ENCODE measurements around the gene WRAP53. TPM values are rescaled to one million over a fixed set of nuclear protein-coding genes. Genes with fewer than 3 reads are reported as not detected.
"Not testable (repeated sequence)": the region's sequence is repeated elsewhere in the genome, so short reads cannot be mapped to it uniquely, and the experiment has no call there.

Gene WRAP53
- 1 to 10 TPM; 3.6 to 8.0 (median 4.8) TPM for total RNA-seq

- Histone ChIP-seq H3K4me1 (peaks cover 4 to 40% (median 18%) of the 10 kb centered on the region in 4 donors), H3K27ac (peak within 1 kb of the TSS; percentile 92 to 98 (median 98)), H3K27me3 (no peaks in the 10 kb centered on the region), H3K9me3 (no peaks in the 10 kb centered on the region), H3K4me3 (peak within 1 kb of the TSS; percentile 80 to 85 (median 80)), H3K36me3 (peaks cover 0 to 31% (median 0%) of the 10 kb centered on the region in 3 donors)
- peak; percentile 95 to 100 (median 97) for TF ChIP-seq CTCF (IDR thresholded peaks at IDR 0.05)
- TF ChIP-seq POLR2A (IDR thresholded peaks at IDR 0.05) = no peak
- TF ChIP-seq EP300 (IDR thresholded peaks at IDR 0.05) = peak; percentile 91 to 92
- WGBS, 2 donors = 0% methylated on average over 45 to 48 of the region's 51 CpGs
- peak; percentile 96 to 98 for DNase-seq (ENCODE audit: low spot score in 2 of 2)
Measured at GRCh38 chr17:7687908-7688807, at the start of gene WRAP53. Gene WRAP53 (plus strand): TSS chr17:7688477. CDS start chr17:7688649, 172 bp downstream.

- TF ChIP-seq CTCF (IDR thresholded peaks at IDR 0.05) = no peak
- TF ChIP-seq POLR2A (IDR thresholded peaks at IDR 0.05) = no peak
- no peak for TF ChIP-seq EP300 (IDR thresholded peaks at IDR 0.05)
- no peaks in the 10 kb centered on the region for H3K27me3 ChIP-seq
- H3K27ac ChIP-seq = no peak overlapping the region
- 90 to 93% methylated on average over 11 to 26 of the region's 26 CpGs for WGBS, 2 donors
- no peaks in the 10 kb centered on the region for H3K9me3 ChIP-seq
- H3K36me3 ChIP-seq = no peaks in the 10 kb centered on the region
- H3K4me3 ChIP-seq = no peak overlapping the region
- no peak for DNase-seq (ENCODE audit: low spot score in 2 of 2)
- no peaks in the 10 kb centered on the region for H3K4me1 ChIP-seq
Measured at GRCh38 chr17:7640783-7641182, 47.5 kb upstream of the WRAP53 start.

DNA sequence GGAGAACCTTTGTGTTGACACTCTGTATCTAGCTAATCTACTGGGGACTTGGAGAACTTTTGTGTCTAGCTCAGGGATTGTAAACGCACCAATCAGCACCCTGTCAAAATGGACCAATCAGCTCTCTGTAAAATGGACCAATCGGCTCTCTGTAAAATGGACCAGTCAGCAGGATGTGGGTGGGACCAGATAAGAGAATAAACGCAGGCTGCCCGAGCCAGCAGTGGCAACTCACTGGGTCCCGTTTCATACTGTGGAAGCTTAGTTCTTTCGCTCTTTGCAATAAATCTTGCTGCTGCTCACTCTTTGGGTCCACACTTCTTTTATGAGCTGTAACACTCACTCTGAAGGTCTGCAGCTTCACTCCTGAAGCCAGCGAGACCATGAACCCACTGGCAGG, 46.6 kb upstream of the WRAP53 start:
- H3K4me1 ChIP-seq; DNase-seq (ENCODE audit: low spot score in 2 of 2); H3K27ac ChIP-seq; H3K9me3 ChIP-seq; H3K36me3 ChIP-seq; H3K27me3 ChIP-seq; H3K4me3 ChIP-seq: not testable (repeated sequence)
- WGBS, 2 donors = 57 to 63% methylated on average over 6 to 7 of the region's 7 CpGs

GRCh38 chr17:7644775-7645174, 43.5 kb upstream of the WRAP53 start:
- no peaks in the 10 kb centered on the region for H3K36me3 ChIP-seq
- 86 to 88% methylated on average over 4 of the region's 4 CpGs for whole genome bisulfite sequencing, 2 donors
- no peak for DNase-seq (ENCODE audit: low spot score in 2 of 2)
- no peak overlapping the region for H3K27ac ChIP-seq
- TF ChIP-seq EP300 (IDR thresholded peaks at IDR 0.05) = no peak
- no peak for TF ChIP-seq POLR2A (IDR thresholded peaks at IDR 0.05)
- H3K9me3 ChIP-seq = no peaks in the 10 kb centered on the region
- no peak overlapping the region for H3K4me3 ChIP-seq
- H3K27me3 ChIP-seq = peaks cover 0 to 13% of the 10 kb centered on the region in 2 donors
- H3K4me1 ChIP-seq = no peaks in the 10 kb centered on the region

- H3K4me3 ChIP-seq = no peak overlapping the region
- no peaks in the 10 kb centered on the region for H3K9me3 ChIP-seq
- H3K4me1 ChIP-seq = peaks cover 0 to 16% (median 11%) of the 10 kb centered on the region in 4 donors
- no peak for TF ChIP-seq POLR2A (IDR thresholded peaks at IDR 0.05)
- peaks cover 0 to 28% of the 10 kb centered on the region in 2 donors for H3K27me3 ChIP-seq
- DNase-seq (ENCODE audit: low spot score in 2 of 2) = no peak
- WGBS, 2 donors = 53 to 54% methylated on average over 9 of the region's 9 CpGs
- no peaks in the 10 kb centered on the region for H3K36me3 ChIP-seq
- no peak overlapping the region for H3K27ac ChIP-seq
Measured at GRCh38 chr17:7646457-7646856, 41.8 kb upstream of the WRAP53 start.

DNA sequence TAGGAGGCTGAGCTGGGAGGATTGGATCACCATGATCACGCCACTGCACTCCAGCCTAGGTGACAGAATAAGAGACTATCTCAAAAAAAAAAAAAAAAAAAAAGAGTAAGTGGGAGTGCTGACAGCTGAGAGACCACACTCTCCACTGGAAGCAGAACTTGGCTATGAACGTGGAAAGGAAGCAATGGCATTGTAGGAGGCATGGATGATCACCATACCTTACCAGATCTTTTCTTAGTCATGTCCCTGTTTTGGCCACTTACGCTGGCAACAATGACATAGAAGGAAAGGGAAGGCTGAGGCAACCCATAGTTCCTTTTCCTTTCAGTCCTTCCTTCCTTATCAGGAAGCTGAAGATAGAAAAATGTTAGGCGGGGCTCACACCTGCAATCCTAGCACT, 41.3 kb upstream of the WRAP53 start:
- no peak for TF ChIP-seq POLR2A (IDR thresholded peaks at IDR 0.05)
- TF ChIP-seq CTCF (IDR thresholded peaks at IDR 0.05) = no peak
- TF ChIP-seq EP300 (IDR thresholded peaks at IDR 0.05) = no peak
- Histone ChIP-seq H3K27me3 (peaks cover 0 to 34% of the 10 kb centered on the region in 2 donors), H3K4me1 (peaks cover 0 to 21% (median 15%) of the 10 kb centered on the region in 4 donors), H3K27ac (no peak overlapping the region), H3K36me3 (no peaks in the 10 kb centered on the region), H3K4me3 (no peak overlapping the region), H3K9me3 (no peaks in the 10 kb centered on the region)
- no peak for DNase-seq (ENCODE audit: low spot score in 2 of 2)
- 72 to 76% methylated on average over 4 of the region's 4 CpGs for WGBS, 2 donors
